Liver (tissue), 9 donors: ENCODE data around the gene SSBP2. TPM values are rescaled to one million over a fixed set of nuclear protein-coding genes. Genes with fewer than 3 reads are reported as not detected.

Experiments used
- DNase-seq: peaks from one replicate; pipeline ENCODE4 v3.0.0-alpha.2; 2017; ENCODE audit warnings: low spot score
- H3K27ac ChIP-seq, 2 donors: one replicate each; pipeline ENCODE4 v1.7.0; 2013; ENCODE audit warnings: inconsistent platforms in 2 of 2, low read length in 2 of 2, control low read depth in 1 of 2, low read depth in 1 of 2, mild to moderate bottlenecking in 1 of 2
- H3K27me3 ChIP-seq, 4 donors: one replicate each; pipeline versions ENCODE4 v1.6.1 to v1.7.0; 2013; ENCODE audit warnings: low read length in 3 of 4, inconsistent platforms in 1 of 4, mild to moderate bottlenecking in 1 of 4, moderate library complexity in 1 of 4; ENCODE audit not compliant: control insufficient read depth in 4 of 4, insufficient read depth in 4 of 4
- H3K36me3 ChIP-seq, 4 donors: one replicate each; pipeline versions ENCODE4 v1.6.1 to v1.7.0; 2013; ENCODE audit warnings: low read length in 3 of 4, mild to moderate bottlenecking in 3 of 4, low read depth in 1 of 4, moderate library complexity in 1 of 4; ENCODE audit not compliant: control insufficient read depth in 4 of 4, insufficient read depth in 3 of 4
- H3K4me1 ChIP-seq, 4 donors: one replicate each; pipeline versions ENCODE4 v1.6.1 to v1.7.0; 2013; ENCODE audit warnings: low read length in 3 of 4, mild to moderate bottlenecking in 3 of 4, moderate library complexity in 1 of 4; ENCODE audit not compliant: control insufficient read depth in 4 of 4, insufficient read depth in 4 of 4
- H3K4me3 ChIP-seq, 3 donors: one replicate each; pipeline versions ENCODE4 v1.6.1 to v1.7.0; 2013; ENCODE audit warnings: low read length in 3 of 3, control low read depth in 1 of 3, low read depth in 1 of 3, mild to moderate bottlenecking in 1 of 3
- H3K9ac ChIP-seq, 2 donors: one replicate each; pipeline ENCODE4 v1.7.0; 2013; ENCODE audit warnings: low read length in 2 of 2, mild to moderate bottlenecking in 2 of 2, moderate library complexity in 2 of 2, control low read depth in 1 of 2, low read depth in 1 of 2
- H3K9me3 ChIP-seq, 4 donors: one replicate each; pipeline versions ENCODE4 v1.6.1 to v1.7.0; 2013; ENCODE audit warnings: low read length in 3 of 4; ENCODE audit not compliant: control insufficient read depth in 4 of 4
- ATF3 ChIP-seq: IDR thresholded peaks from 2 replicates; pipeline ENCODE4 v1.6.1; 2016; ENCODE audit warnings: antibody characterized with exemption
- CTCF ChIP-seq: fragments of 150-350 bp; IDR thresholded peaks from 2 replicates; pipeline ENCODE4 v1.5.1; 2017; ENCODE audit warnings: improper control_type of control experiment, low read depth, low read length; ENCODE audit not compliant: missing input control
- EGR1 ChIP-seq, 2 donors: IDR thresholded peaks; 2 replicates each; pipeline ENCODE4 v1.6.1; 2016 to 2018; ENCODE audit warnings: antibody characterized with exemption in 2 of 2, low read depth in 2 of 2
- FOXA1 ChIP-seq: IDR thresholded peaks from 2 replicates; pipeline ENCODE4 v1.6.1; 2016; ENCODE audit warnings: antibody characterized with exemption
- FOXA2 ChIP-seq: IDR thresholded peaks from 2 replicates; pipeline ENCODE4 v1.6.1; 2016; ENCODE audit warnings: antibody characterized with exemption
- GABPA ChIP-seq, 2 donors: IDR thresholded peaks in 1 of 2; conservative IDR thresholded peaks in 1 of 2; 2 replicates each; pipeline ENCODE4 v1.6.1; 2016; ENCODE audit warnings: antibody characterized with exemption in 2 of 2, mild to moderate bottlenecking in 1 of 2, moderate library complexity in 1 of 2
- HNF4A ChIP-seq, 2 donors: conservative IDR thresholded peaks; 2 replicates each; pipeline ENCODE4 v1.6.1; 2016; ENCODE audit warnings: antibody characterized with exemption in 2 of 2, mild to moderate bottlenecking in 2 of 2
- HNF4G ChIP-seq: IDR thresholded peaks from 2 replicates; pipeline ENCODE4 v1.6.1; 2016; ENCODE audit warnings: antibody characterized with exemption
- JUND ChIP-seq, 2 donors: IDR thresholded peaks; 2 replicates each; pipeline ENCODE4 v1.6.1; 2016; ENCODE audit warnings: antibody characterized with exemption in 2 of 2
- MAX ChIP-seq: IDR thresholded peaks from 2 replicates; pipeline ENCODE4 v1.6.1; 2016; ENCODE audit warnings: antibody characterized with exemption
- NR2F2 ChIP-seq: IDR thresholded peaks from 2 replicates; pipeline ENCODE4 v1.6.1; 2016; ENCODE audit warnings: antibody characterized with exemption
- RAD21 ChIP-seq, 2 donors: IDR thresholded peaks; 2 replicates each; pipeline ENCODE4 v1.6.1; 2016; ENCODE audit warnings: antibody characterized with exemption in 2 of 2, mild to moderate bottlenecking in 2 of 2
- REST ChIP-seq: IDR thresholded peaks from 2 replicates; pipeline ENCODE4 v1.6.1; 2016; ENCODE audit warnings: antibody characterized with exemption, mild to moderate bottlenecking
- RXRA ChIP-seq, 2 donors: IDR thresholded peaks; 2 replicates each; pipeline ENCODE4 v1.6.1; 2017 to 2018; ENCODE audit warnings: antibody characterized with exemption in 2 of 2, mild to moderate bottlenecking in 1 of 2
- SP1 ChIP-seq: IDR thresholded peaks from 2 replicates; pipeline ENCODE4 v1.6.1; 2018; ENCODE audit warnings: antibody characterized with exemption, mild to moderate bottlenecking
- TAF1 ChIP-seq: conservative IDR thresholded peaks from 2 replicates; pipeline ENCODE4 v1.6.1; 2016; ENCODE audit warnings: antibody characterized with exemption, mild to moderate bottlenecking
- YY1 ChIP-seq: IDR thresholded peaks from 2 replicates; pipeline ENCODE4 v1.6.1; 2016; ENCODE audit warnings: antibody characterized with exemption, mild to moderate bottlenecking
- ZBTB33 ChIP-seq: IDR thresholded peaks from 2 replicates; pipeline ENCODE4 v1.6.1; 2016; ENCODE audit warnings: antibody characterized with exemption
- WGBS: extraction: QIAGEN DNeasy Blood & Tissue Kit; methylation state at CpG from one replicate; pipeline ENCODE4 v1.1.7; 2013; 5-methylcytosine and 5-hydroxymethylcytosine counted together
- polyA plus RNA-seq, 2 donors: library from polyadenylated mRNA; stranded (reverse) in 1 of 2; unstranded in 1 of 2; fragments of 200-250 nt in 1 of 2; fragments of >200 nt in 1 of 2; fragmentation: Nextera tagmentation in 1 of 2; extraction: Ambion mirVana in 1 of 2; gene quantifications; one replicate each; pipeline versions ENCODE4 v1.2.1 to v1.2.3, GENCODE V29; 2013 to 2015
- total RNA-seq, 2 donors: library from RNA; depleted of rRNA; stranded (reverse); fragments of >200 nt; gene quantifications; one replicate each; pipeline ENCODE4 v1.2.3, GENCODE V29; 2014
- donor health status: healthy.
- donor health status: healthy.
- donor health status: healthy.
- donor health status: healthy.
- donor health status: healthy.

SSBP2 gene
- total and polyA plus RNA-seq, 4 donors, result 2.2 to 10.1 (median 4.1) TPM

- DNase-seq, result no peak
- Histone ChIP-seq H3K9ac (peak overlapping the region in 1 of 2 donors; percentile 5), H3K27me3 (no peaks in the 10 kb centered on the region), H3K9me3 (no peaks in the 10 kb centered on the region), H3K36me3 (peaks cover 0 to 2% (median 0%) of the 10 kb centered on the region in 4 donors), H3K4me3 (no peak overlapping the region), H3K4me1 (peaks cover 18 to 49% (median 38%) of the 10 kb centered on the region in 4 donors), H3K27ac (peak overlapping the region; percentile 70 to 73)
- 18% methylated on average over 4 of the region's 4 CpGs for WGBS
- TF ChIP-seq MAX (no peak), GABPA (IDR thresholded peaks at IDR 0.05 in 1 of 2, conservative IDR thresholded peaks at IDR 0.05 in 1 of 2) (no peak), RXRA (IDR thresholded peaks at IDR 0.05) (peak; percentile 51 to 81), FOXA2 (no peak), EGR1 (IDR thresholded peaks at IDR 0.05; ENCODE audit: low read depth in 2 of 2) (no peak), FOXA1 (no peak), CTCF (no peak), ATF3 (no peak), NR2F2 (no peak), JUND (IDR thresholded peaks at IDR 0.05) (peak in 1 of 2 donors; percentile 41), REST (no peak), ZBTB33 (no peak), HNF4G (peak; percentile 30), TAF1 (peak; percentile 29), HNF4A (conservative IDR thresholded peaks at IDR 0.05) (peak; percentile 73 to 76), YY1 (peak; percentile 14), RAD21 (IDR thresholded peaks at IDR 0.05) (peak in 1 of 2 donors; percentile 25), SP1 (peak; percentile 44)
These were observed 387.6 kb downstream of the SSBP2 start for GRCh38 chr5:81363093-81363871.

Other genes starting within 250 kb of the SSBP2 start
- gene ATG10, start 220.9 kb upstream of the SSBP2 start, total RNA-seq, result 1 to 10 TPM; 7.3 to 7.8 TPM
- gene ATG10, start 220.9 kb upstream of the SSBP2 start, polyA plus RNA-seq, result 1 to 10 TPM; 3.1 to 7.5 TPM